H9 (cell line): ENCODE measurements around the gene VEGFC. TPM values are rescaled to one million over a fixed set of nuclear protein-coding genes. Genes with fewer than 3 reads are reported as not detected.

Experiments
- DNase-seq: peaks from one replicate; pipeline ENCODE4 v3.0.0-alpha.2; 2017
- H2AFZ ChIP-seq: one replicate; pipeline ENCODE4 v1.6.1; 2013; ENCODE audit warnings: mild to moderate bottlenecking, low read length, control low read depth, moderate library complexity
- H2AK5ac ChIP-seq: 2 replicates; pipeline ENCODE4 v1.6.1; 2013; ENCODE audit warnings: low read length, control low read depth, mixed read lengths; ENCODE audit not compliant: insufficient read length
- H2BK120ac ChIP-seq: one replicate; pipeline ENCODE4 v1.6.1; 2013; ENCODE audit warnings: low read depth, mild to moderate bottlenecking, low read length, control low read depth, inconsistent platforms; ENCODE audit not compliant: poor library complexity, severe bottlenecking
- H2BK12ac ChIP-seq: 2 replicates; pipeline ENCODE4 v1.6.1; 2013; ENCODE audit warnings: low read length, control low read depth, mixed read lengths, low read depth; ENCODE audit not compliant: insufficient read length
- H2BK15ac ChIP-seq: 2 replicates; pipeline ENCODE4 v1.6.1; 2013; ENCODE audit warnings: low read depth, low read length, control low read depth
- H2BK20ac ChIP-seq: one replicate; pipeline ENCODE4 v1.6.1; 2013; ENCODE audit warnings: low read depth, mild to moderate bottlenecking, low read length, control low read depth, inconsistent platforms; ENCODE audit not compliant: poor library complexity, severe bottlenecking
- H2BK5ac ChIP-seq: 2 replicates; pipeline ENCODE4 v1.6.1; 2013; ENCODE audit warnings: low read length, control low read depth, mixed read lengths; ENCODE audit not compliant: insufficient read length
- H3K14ac ChIP-seq: 2 replicates; pipeline ENCODE4 v1.6.1; 2013; ENCODE audit warnings: low read length, control low read depth; ENCODE audit not compliant: insufficient read depth
- H3K18ac ChIP-seq: 2 replicates; pipeline ENCODE4 v1.6.1; 2013; ENCODE audit warnings: low read depth, mild to moderate bottlenecking, mixed read lengths, low read length, control low read depth; ENCODE audit not compliant: insufficient read length
- H3K23ac ChIP-seq: 2 replicates; pipeline ENCODE4 v1.6.1; 2013; ENCODE audit warnings: low read length, control low read depth, mixed read lengths, low read depth; ENCODE audit not compliant: insufficient read length
- H3K23me2 ChIP-seq: 2 replicates; pipeline ENCODE4 v1.6.1; 2013; ENCODE audit warnings: low read depth, mild to moderate bottlenecking, mixed read lengths, low read length, control low read depth; ENCODE audit not compliant: insufficient read length, poor library complexity, severe bottlenecking
- H3K27ac ChIP-seq: 2 replicates; pipeline ENCODE4 v1.5.1; 2013; ENCODE audit warnings: low read length, control low read depth, mixed read lengths, low read depth; ENCODE audit not compliant: insufficient read length
- H3K27me3 ChIP-seq: 2 replicates; pipeline ENCODE4 v1.6.1; 2013; ENCODE audit warnings: low read length, control low read depth, inconsistent platforms; ENCODE audit not compliant: insufficient read depth
- H3K4ac ChIP-seq: 2 replicates; pipeline ENCODE4 v1.6.1; 2013; ENCODE audit warnings: low read depth, mild to moderate bottlenecking, control low read depth, inconsistent platforms, low read length, moderate library complexity
- H3K4me1 ChIP-seq: 2 replicates; pipeline ENCODE4 v1.6.1; 2013; ENCODE audit warnings: low read length, control low read depth, inconsistent platforms; ENCODE audit not compliant: insufficient read depth
- H3K4me2 ChIP-seq: 2 replicates; pipeline ENCODE4 v1.6.1; 2013; ENCODE audit warnings: low read length, control low read depth, mixed read lengths; ENCODE audit not compliant: insufficient read length, insufficient read depth
- H3K56ac ChIP-seq: 2 replicates; pipeline ENCODE4 v1.6.1; 2013; ENCODE audit warnings: low read depth, mild to moderate bottlenecking, mixed read lengths, low read length, control low read depth; ENCODE audit not compliant: insufficient read length
- H3K79me1 ChIP-seq: 2 replicates; pipeline ENCODE4 v1.6.1; 2013; ENCODE audit warnings: low read depth, mild to moderate bottlenecking, moderate library complexity, low read length, control low read depth, inconsistent platforms; ENCODE audit not compliant: insufficient read depth, poor library complexity, severe bottlenecking
- H3K79me2 ChIP-seq: 2 replicates; pipeline ENCODE4 v1.6.1; 2013; ENCODE audit warnings: low read length, control low read depth, inconsistent platforms; ENCODE audit not compliant: insufficient read depth
- H3K9ac ChIP-seq: 2 replicates; pipeline ENCODE4 v1.6.1; 2013; ENCODE audit warnings: low read length, control low read depth, mixed read lengths; ENCODE audit not compliant: insufficient read length; ENCODE audit errors: extremely low read depth
- H3K9me3 ChIP-seq: one replicate; pipeline ENCODE4 v1.6.1; 2013; ENCODE audit warnings: low read depth, low read length, inconsistent platforms; ENCODE audit not compliant: control insufficient read depth
- H3T11ph ChIP-seq: one replicate; pipeline ENCODE4 v1.6.1; 2013; ENCODE audit warnings: mild to moderate bottlenecking, low read length, control low read depth, inconsistent platforms
- H4K20me1 ChIP-seq: one replicate; pipeline ENCODE4 v1.6.1; 2013; ENCODE audit not compliant: control insufficient read depth, insufficient read length, insufficient read depth
- H4K5ac ChIP-seq: 2 replicates; pipeline ENCODE4 v1.6.1; 2013; ENCODE audit warnings: low read depth, mild to moderate bottlenecking, mixed read lengths, low read length, control low read depth; ENCODE audit not compliant: insufficient read length
- H4K8ac ChIP-seq: replicated peaks from 2 replicates; pipeline ENCODE4 v1.6.1; 2013; ENCODE audit warnings: low read length, control low read depth, mixed read lengths, low read depth; ENCODE audit not compliant: insufficient read length
- H4K91ac ChIP-seq: 2 replicates; pipeline ENCODE4 v1.6.1; 2013; ENCODE audit warnings: low read depth, mild to moderate bottlenecking, moderate library complexity, mixed read lengths, low read length, control low read depth; ENCODE audit not compliant: insufficient read length
- H3K27ac Mint-ChIP-seq, 3 experiments: 2 replicates in 2 of 3; 3 replicates in 1 of 3; pipeline ENCODE4 v1.8.0; 2020 to 2021; ENCODE audit warnings: mixed read lengths in 3 of 3, mild to moderate bottlenecking in 1 of 3, moderate library complexity in 1 of 3
- H3K27me3 Mint-ChIP-seq: 2 replicates; pipeline ENCODE4 v1.8.0; 2021; ENCODE audit warnings: low read depth, mild to moderate bottlenecking, moderate library complexity, mixed read lengths
- H3K36me3 Mint-ChIP-seq, 3 experiments: 2 replicates in 2 of 3; 3 replicates in 1 of 3; pipeline ENCODE4 v1.8.0; 2020 to 2021; ENCODE audit warnings: low read depth in 3 of 3, mixed read lengths in 3 of 3; ENCODE audit not compliant: insufficient read depth in 1 of 3
- H3K4me1 Mint-ChIP-seq, 2 experiments: 2 replicates each; pipeline ENCODE4 v1.8.0; 2020; ENCODE audit warnings: mixed read lengths in 2 of 2
- H3K4me3 Mint-ChIP-seq, 2 experiments: 2 replicates in 1 of 2; 3 replicates in 1 of 2; pipeline ENCODE4 v1.8.0; 2020 to 2021; ENCODE audit warnings: mild to moderate bottlenecking in 2 of 2, mixed read lengths in 2 of 2, moderate library complexity in 1 of 2
- H3K9me3 Mint-ChIP-seq, 2 experiments: 2 replicates in 1 of 2; 3 replicates in 1 of 2; pipeline ENCODE4 v1.8.0; 2020; ENCODE audit warnings: mild to moderate bottlenecking in 2 of 2, mixed read lengths in 2 of 2, moderate library complexity in 1 of 2
- CTCF ChIP-seq: fragments of 200-600 bp; sonication (generic); conservative IDR thresholded peaks from 3 replicates; pipeline ENCODE4 v1.8.0; 2021; ENCODE audit warnings: antibody characterized with exemption, mild to moderate bottlenecking
- WGBS: extraction: QIAGEN DNeasy Blood & Tissue Kit; methylation state at CpG from one replicate; pipeline ENCODE4 v1.1.7; 2013; ENCODE audit warnings: missing lambda C conversion rate, low lambda C conversion rate, mixed read lengths; ENCODE audit not compliant: insufficient read length; ENCODE audit errors: extremely low coverage; 5-methylcytosine and 5-hydroxymethylcytosine counted together
- total RNA-seq: library from RNA; stranded (reverse); gene quantifications from 2 replicates; pipeline ENCODE4 v1.2.1, GENCODE V29; 2021

Gene VEGFC
- total RNA-seq, 1 experiment from 2014 or later = 0.46 TPM

- no peak overlapping the region for H3K9ac ChIP-seq
- no peak overlapping the region for H2AK5ac ChIP-seq
- no peak overlapping the region for H3K27ac ChIP-seq
- no peak overlapping the region for H4K8ac ChIP-seq
- peak overlapping the region in 1 of 3 experiments; percentile 62; a peak in 1 of 7 replicates for H3K27ac Mint-ChIP-seq
- H3K23me2 ChIP-seq = no peaks in the 10 kb centered on the region
- H3K79me1 ChIP-seq = no peaks in the 10 kb centered on the region
- H4K20me1 ChIP-seq = no peaks in the 10 kb centered on the region
- no peak overlapping the region for H2AFZ ChIP-seq
- H3K36me3 Mint-ChIP-seq = no peaks in the 10 kb centered on the region
- no peak overlapping the region for H3K23ac ChIP-seq
- H2BK120ac ChIP-seq = no peak overlapping the region
- H3K79me2 ChIP-seq = no peaks in the 10 kb centered on the region
- H3K27me3 Mint-ChIP-seq = no peaks in the 10 kb centered on the region
- no peak overlapping the region for H2BK12ac ChIP-seq
- TF ChIP-seq CTCF = no peak
- no peaks in the 10 kb centered on the region for H3K27me3 ChIP-seq
- no peak for DNase-seq
- H4K5ac ChIP-seq = no peak overlapping the region
- no peak overlapping the region for H2BK15ac ChIP-seq
- no peak overlapping the region for H3T11ph ChIP-seq
- no peak overlapping the region for H2BK5ac ChIP-seq
- H3K9me3 Mint-ChIP-seq = no peaks in the 10 kb centered on the region
- WGBS = no CpG with 5 or more reads among the region's 2 CpGs
- H3K4me1 ChIP-seq = no peaks in the 10 kb centered on the region
- no peak overlapping the region for H3K56ac ChIP-seq
- no peak overlapping the region for H3K18ac ChIP-seq
- H3K4ac ChIP-seq = no peak overlapping the region
- no peak overlapping the region for H3K4me2 ChIP-seq
- H3K14ac ChIP-seq = no peak overlapping the region
- no peak overlapping the region for H3K4me3 Mint-ChIP-seq
- peaks cover 5 to 6% of the 10 kb centered on the region in 2 experiments; a peak in 2 of 4 replicates for H3K4me1 Mint-ChIP-seq
- no peaks in the 10 kb centered on the region for H3K9me3 ChIP-seq
- no peak overlapping the region for H2BK20ac ChIP-seq
- no peak overlapping the region for H4K91ac ChIP-seq
Observed at GRCh38 chr4:176782794-176783193, 9.9 kb downstream of the VEGFC start.
